HEK293T (cell line): ENCODE results near the gene SSH2.
"Not testable (repeated sequence)": the region's sequence is repeated elsewhere in the genome, so short reads cannot be mapped to it uniquely, and the experiment has no call there.

Source experiments
- FOXA1 ChIP-seq: fragments of 450-650 bp; IDR thresholded peaks from 2 replicates; pipeline ENCODE4 v1.6.1; 2016; ENCODE audit warnings: mild to moderate bottlenecking
- SP1 ChIP-seq: fragments of 450-650 bp; IDR thresholded peaks from 2 replicates; pipeline ENCODE4 v1.6.1; 2017
- TARDBP ChIP-seq: fragments of 450-650 bp; IDR thresholded peaks from 2 replicates; pipeline ENCODE4 v1.6.1; 2016
- ZNF384 ChIP-seq: fragments of 450-650 bp; IDR thresholded peaks from 2 replicates; pipeline ENCODE4 v1.6.1; 2016

DNA sequence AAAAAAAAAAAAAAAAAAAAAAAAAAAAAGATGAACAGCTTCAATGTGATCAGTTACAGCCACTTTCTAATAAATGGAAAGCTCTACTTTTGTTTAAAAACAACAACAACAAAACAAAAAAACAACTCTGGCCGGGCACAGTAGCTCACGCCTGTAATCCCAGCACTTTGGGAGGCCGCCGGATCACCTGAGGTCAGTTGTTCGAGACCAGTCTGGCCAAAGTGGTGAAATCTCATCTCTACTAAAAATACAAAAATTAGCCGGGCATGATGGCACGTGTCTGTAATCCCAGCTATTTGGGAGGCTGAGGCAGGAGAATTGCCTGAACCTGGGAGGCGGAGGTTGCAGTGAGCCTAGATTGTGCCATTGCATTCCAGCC lies 150.2 kb downstream of the SSH2 start:
- not testable (repeated sequence) for TF ChIP-seq SP1, TARDBP, FOXA1, ZNF384
